Peyer's patch (tissue), 4 donors: ENCODE results near the gene ZNF354C. TPM values are rescaled to one million over a fixed set of nuclear protein-coding genes. Genes with fewer than 3 reads are reported as not detected.
A peak's percentile ranks its signal among the peaks of the same experiment; 100 is the strongest.

Source experiments
- DNase-seq, 3 donors: peaks; one replicate each; pipeline ENCODE4 v3.0.0-alpha.2; 2017 to 2019
- H3K27ac ChIP-seq, 4 donors: fragments of 200-600 bp; sonication (generic); one replicate each; pipeline ENCODE4 v1.5.1; 2016 to 2019
- H3K27me3 ChIP-seq, 2 donors: fragments of 200-600 bp; sonication (generic); one replicate each; pipeline ENCODE4 v1.5.1; 2019
- H3K36me3 ChIP-seq, 3 donors: fragments of 200-600 bp; sonication (generic); one replicate each; pipeline ENCODE4 v1.5.1; 2016 to 2019
- H3K4me1 ChIP-seq, 4 donors: fragments of 200-600 bp; sonication (generic); one replicate each; pipeline ENCODE4 v1.5.1; 2016 to 2019
- H3K4me3 ChIP-seq, 4 donors: fragments of 200-600 bp; sonication (generic); 1 replicate in 3 of 4; 2 replicates in 1 of 4; pipeline ENCODE4 v1.5.1; 2016 to 2019; ENCODE audit warnings: mild to moderate bottlenecking in 1 of 4
- H3K9me3 ChIP-seq, 4 donors: fragments of 200-600 bp; sonication (generic); one replicate each; pipeline ENCODE4 v1.5.1; 2016 to 2019; ENCODE audit warnings: mild to moderate bottlenecking in 1 of 4
- POLR2A ChIP-seq, 2 donors: fragments of 450-650 bp; IDR thresholded peaks; one replicate each; pipeline ENCODE4 v1.5.1; 2017; ENCODE audit warnings: antibody characterized with exemption in 2 of 2, mild to moderate bottlenecking in 2 of 2, moderate library complexity in 2 of 2
- total RNA-seq, 4 donors: library from RNA; depleted of rRNA; stranded (reverse); fragments of >200 nt; gene quantifications; one replicate each; pipeline ENCODE4 v1.1.0, GENCODE V29; 2016
- TF ChIP-seq, protein P1 (sequence below), 6 experiments: fragments of 450-650 bp in 4 of 6; fragments of 200-600 bp in 2 of 6; sonication (generic) in 1 of 6; IDR thresholded peaks; one replicate each; pipeline ENCODE4 v1.5.1; 2017 to 2019; ENCODE audit warnings: antibody characterized with exemption in 6 of 6, mild to moderate bottlenecking in 3 of 6, moderate library complexity in 1 of 6

The ZNF354C gene
- total RNA-seq, 4 donors from 2014 or later: 2.0 to 5.8 (median 2.7) TPM

DNA sequence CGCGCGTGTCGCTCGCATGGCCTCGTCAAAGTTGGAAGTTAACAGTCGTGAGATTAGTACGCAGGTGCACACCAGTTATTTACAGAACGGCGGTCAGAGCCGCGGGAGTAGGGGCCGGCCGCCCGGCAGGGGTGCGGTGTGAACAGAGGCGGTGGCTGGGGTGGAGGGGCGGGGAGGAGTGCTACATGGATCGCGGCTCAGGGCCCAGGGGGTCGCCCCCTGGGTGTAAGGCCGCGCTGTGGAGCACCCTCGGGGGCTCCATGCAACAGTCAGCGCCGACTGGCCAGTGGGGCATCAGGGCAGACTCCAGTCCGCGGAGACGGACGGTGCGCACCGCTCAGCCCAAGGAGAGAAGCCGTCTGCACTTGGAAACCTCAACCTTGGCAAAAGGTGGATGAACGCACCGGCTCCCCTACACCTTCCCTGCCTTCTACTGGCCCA, 60.3 kb downstream of the ZNF354C start:
- no peak overlapping the region for H3K27ac ChIP-seq
- peaks cover 0 to 15% (median 2%) of the 10 kb centered on the region in 4 donors for H3K9me3 ChIP-seq
- TF ChIP-seq, protein P1, sequence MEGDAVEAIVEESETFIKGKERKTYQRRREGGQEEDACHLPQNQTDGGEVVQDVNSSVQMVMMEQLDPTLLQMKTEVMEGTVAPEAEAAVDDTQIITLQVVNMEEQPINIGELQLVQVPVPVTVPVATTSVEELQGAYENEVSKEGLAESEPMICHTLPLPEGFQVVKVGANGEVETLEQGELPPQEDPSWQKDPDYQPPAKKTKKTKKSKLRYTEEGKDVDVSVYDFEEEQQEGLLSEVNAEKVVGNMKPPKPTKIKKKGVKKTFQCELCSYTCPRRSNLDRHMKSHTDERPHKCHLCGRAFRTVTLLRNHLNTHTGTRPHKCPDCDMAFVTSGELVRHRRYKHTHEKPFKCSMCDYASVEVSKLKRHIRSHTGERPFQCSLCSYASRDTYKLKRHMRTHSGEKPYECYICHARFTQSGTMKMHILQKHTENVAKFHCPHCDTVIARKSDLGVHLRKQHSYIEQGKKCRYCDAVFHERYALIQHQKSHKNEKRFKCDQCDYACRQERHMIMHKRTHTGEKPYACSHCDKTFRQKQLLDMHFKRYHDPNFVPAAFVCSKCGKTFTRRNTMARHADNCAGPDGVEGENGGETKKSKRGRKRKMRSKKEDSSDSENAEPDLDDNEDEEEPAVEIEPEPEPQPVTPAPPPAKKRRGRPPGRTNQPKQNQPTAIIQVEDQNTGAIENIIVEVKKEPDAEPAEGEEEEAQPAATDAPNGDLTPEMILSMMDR (IDR thresholded peaks at IDR 0.05): no peak
- no peak for TF ChIP-seq POLR2A (IDR thresholded peaks at IDR 0.05)
- no peak overlapping the region for H3K4me3 ChIP-seq
- H3K4me1 ChIP-seq: no peaks in the 10 kb centered on the region
- H3K36me3 ChIP-seq: no peaks in the 10 kb centered on the region
- peak in 2 of 3 donors; percentile 9 to 24 for DNase-seq
- H3K27me3 ChIP-seq: no peaks in the 10 kb centered on the region

DNA sequence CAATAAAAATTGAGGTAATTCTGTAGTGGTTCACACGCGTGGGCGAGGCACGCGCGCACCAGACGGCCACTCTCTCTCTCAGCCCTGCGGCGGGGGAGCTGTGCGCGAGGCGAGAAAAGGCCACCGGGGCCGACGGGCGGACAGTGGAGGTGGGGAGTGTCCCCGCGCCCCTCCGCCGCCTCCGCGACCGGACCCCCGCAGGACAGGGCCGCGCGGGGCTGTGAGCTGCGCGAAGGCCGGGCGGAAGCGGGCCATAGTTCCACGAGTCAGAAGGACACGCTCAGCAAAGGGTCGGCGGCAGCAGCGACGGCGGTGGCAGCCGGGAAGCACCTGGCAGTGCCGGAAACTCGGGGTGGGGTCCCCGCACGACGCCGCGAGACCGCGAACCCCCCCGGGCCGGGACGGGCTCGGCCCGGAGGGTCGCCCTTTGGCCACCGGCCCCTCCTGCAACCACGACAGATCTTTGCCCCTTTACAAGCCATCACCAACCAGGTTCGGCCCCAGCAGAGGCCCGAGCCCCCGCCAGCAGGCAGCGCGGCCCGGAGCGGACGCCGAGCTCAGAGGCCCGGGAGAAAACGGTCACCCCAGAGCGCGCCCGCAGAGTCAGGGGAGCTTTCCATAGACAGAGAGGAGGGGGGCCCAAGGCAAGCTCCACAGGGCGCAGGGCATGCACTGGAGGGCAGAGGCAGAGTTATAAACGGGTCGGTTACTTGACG, 60.9 kb downstream of the ZNF354C start:
- TF ChIP-seq, protein P1 (IDR thresholded peaks at IDR 0.05): no peak
- no peak for TF ChIP-seq POLR2A (IDR thresholded peaks at IDR 0.05)
- Histone ChIP-seq H3K4me1 (no peaks in the 10 kb centered on the region), H3K9me3 (peaks cover 0 to 15% (median 2%) of the 10 kb centered on the region in 4 donors), H3K4me3 (no peak overlapping the region), H3K27ac (no peak overlapping the region), H3K36me3 (no peaks in the 10 kb centered on the region), H3K27me3 (no peaks in the 10 kb centered on the region)
- peak in 1 of 3 donors; percentile 3 for DNase-seq

DNA sequence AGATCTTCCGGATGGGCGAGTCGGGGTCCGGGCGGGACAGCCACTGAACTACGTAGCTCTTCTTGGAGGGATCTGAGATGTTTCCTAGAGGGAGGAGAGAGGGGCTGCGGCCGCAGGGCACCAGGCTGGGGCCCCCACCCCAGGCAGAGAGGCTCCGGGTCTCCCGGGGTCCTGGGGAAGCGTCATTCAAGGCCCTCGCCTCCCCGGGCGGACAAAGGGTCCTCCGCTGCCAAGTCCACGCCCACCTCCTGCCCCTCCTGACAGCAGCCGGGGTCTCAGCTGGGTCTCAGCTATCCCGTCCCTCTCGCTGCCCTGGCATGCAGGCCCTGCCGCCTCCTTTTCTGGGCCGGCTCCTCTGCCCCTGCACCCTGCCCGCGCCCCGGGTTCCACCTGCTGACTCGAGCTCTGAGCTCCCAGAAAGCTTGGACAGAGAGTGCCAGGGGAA, 61.5 kb downstream of the ZNF354C start:
- Histone ChIP-seq H3K27ac (no peak overlapping the region), H3K27me3 (no peaks in the 10 kb centered on the region), H3K4me3 (no peak overlapping the region), H3K9me3 (peaks cover 0 to 15% (median 2%) of the 10 kb centered on the region in 4 donors), H3K4me1 (no peaks in the 10 kb centered on the region), H3K36me3 (no peaks in the 10 kb centered on the region)
- TF ChIP-seq POLR2A (IDR thresholded peaks at IDR 0.05): no peak
- TF ChIP-seq, protein P1 (IDR thresholded peaks at IDR 0.05): no peak
- peak in 1 of 3 donors; percentile 3 for DNase-seq

DNA sequence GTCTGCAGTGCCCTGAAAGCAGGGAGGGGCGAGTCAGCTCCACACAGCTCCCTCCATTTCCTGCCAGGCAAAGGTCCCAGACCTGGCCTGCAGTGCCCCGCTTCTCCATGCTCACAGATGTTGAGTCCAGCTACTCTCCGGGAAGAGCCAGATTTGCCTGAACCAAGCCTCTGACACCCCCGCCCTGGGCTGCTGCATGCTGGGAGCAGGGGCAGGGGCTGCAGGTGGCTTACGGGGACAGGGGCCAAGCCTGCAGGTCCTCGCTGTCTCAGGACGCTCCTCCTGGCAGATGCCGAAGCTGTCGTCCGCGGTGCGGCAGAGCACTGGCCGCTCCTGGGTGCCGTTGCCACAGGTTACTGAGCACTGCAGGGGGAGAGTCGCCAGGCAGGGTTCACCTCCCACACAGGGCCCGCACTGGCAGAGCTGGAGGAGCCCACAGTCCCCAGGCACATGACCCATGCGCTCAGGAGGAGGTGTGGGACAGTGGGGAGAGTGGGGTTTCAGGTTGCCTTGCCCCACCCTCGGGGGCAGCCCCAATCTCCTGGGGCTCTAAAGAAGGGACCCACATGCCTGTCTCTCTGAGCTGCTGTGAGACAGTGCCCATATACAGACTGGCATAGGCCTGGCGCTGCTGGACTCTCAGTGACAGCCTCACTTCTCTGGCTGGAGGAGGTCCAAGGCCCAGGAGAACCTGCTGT, 62.4 kb downstream of the ZNF354C start:
- Histone ChIP-seq H3K9me3 (peaks cover 0 to 15% (median 2%) of the 10 kb centered on the region in 4 donors), H3K4me1 (no peaks in the 10 kb centered on the region), H3K27me3 (no peaks in the 10 kb centered on the region), H3K4me3 (no peak overlapping the region), H3K36me3 (no peaks in the 10 kb centered on the region), H3K27ac (no peak overlapping the region)
- no peak for DNase-seq
- no peak for TF ChIP-seq POLR2A (IDR thresholded peaks at IDR 0.05)
- TF ChIP-seq, protein P1 (IDR thresholded peaks at IDR 0.05): no peak

DNA sequence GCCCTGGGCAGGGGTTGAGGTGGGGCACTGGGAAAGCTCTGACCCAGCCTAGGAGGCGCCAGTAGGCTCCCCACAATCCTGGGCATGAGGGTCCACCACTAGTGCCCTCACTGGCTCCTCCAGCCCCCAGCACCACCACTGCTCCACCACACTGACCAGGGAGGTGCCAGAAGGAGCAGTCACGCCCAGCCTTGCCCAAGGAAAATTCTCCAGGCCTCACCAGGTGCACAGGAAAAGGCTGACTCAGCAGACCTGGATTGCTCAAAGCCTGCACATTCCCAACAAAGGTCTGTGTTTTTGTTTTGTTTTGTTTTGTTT, 62.9 kb downstream of the ZNF354C start:
- H3K4me1 ChIP-seq: no peaks in the 10 kb centered on the region
- DNase-seq: peak in 1 of 3 donors; percentile 31

More for the DNA sequence above, 62.9 kb downstream of the ZNF354C start:
- Histone ChIP-seq H3K36me3 (no peaks in the 10 kb centered on the region), H3K9me3 (peaks cover 0 to 15% (median 2%) of the 10 kb centered on the region in 4 donors), H3K4me3 (no peak overlapping the region), H3K27me3 (no peaks in the 10 kb centered on the region), H3K27ac (no peak overlapping the region)
- TF ChIP-seq, protein P1 (IDR thresholded peaks at IDR 0.05): no peak
- TF ChIP-seq POLR2A (IDR thresholded peaks at IDR 0.05): no peak
